Astrocyte (in vitro differentiated cells and primary cell): ENCODE measurements around the gene PTPMT1. TPM values are rescaled to one million over a fixed set of nuclear protein-coding genes. Genes with fewer than 3 reads are reported as not detected.

Experiments used
- DNase-seq: peaks from one replicate; pipeline ENCODE4 v3.0.0-alpha.2; 2010; ENCODE audit warnings: low read depth
- FAIRE-seq: peaks from 2 replicates; lab custom pipeline; 2011; peaks lifted over from hg19 to GRCh38; lab: Jason Lieb, UNC
- H2AFZ ChIP-seq: 2 replicates; pipeline ENCODE4 v1.6.0; 2012; ENCODE audit warnings: low read depth, low read length, inconsistent platforms
- H3K27ac ChIP-seq: 2 replicates; pipeline ENCODE4 v1.5.1; 2011; ENCODE audit warnings: low read depth, low read length, inconsistent platforms
- H3K27me3 ChIP-seq: 2 replicates; pipeline ENCODE4 v1.6.0; 2011; ENCODE audit warnings: low read length, inconsistent platforms; ENCODE audit not compliant: insufficient read depth
- H3K36me3 ChIP-seq: 2 replicates; pipeline ENCODE4 v1.5.1; 2011; ENCODE audit warnings: low read length, inconsistent platforms; ENCODE audit not compliant: insufficient read depth
- H3K4me1 ChIP-seq: 2 replicates; pipeline ENCODE4 v1.5.1; 2011; ENCODE audit warnings: low read length, inconsistent platforms; ENCODE audit not compliant: insufficient read depth
- H3K4me2 ChIP-seq: 2 replicates; pipeline ENCODE4 v1.6.0; 2012; ENCODE audit warnings: low read length, inconsistent platforms
- H3K4me3 ChIP-seq: 2 replicates; pipeline ENCODE4 v1.5.1; 2011; ENCODE audit warnings: low read depth, mild to moderate bottlenecking, low read length, inconsistent platforms; ENCODE audit not compliant: insufficient read depth
- H3K79me2 ChIP-seq: 2 replicates; pipeline ENCODE4 v1.6.0; 2012; ENCODE audit warnings: mild to moderate bottlenecking, low read length, inconsistent platforms; ENCODE audit not compliant: insufficient read depth
- H3K9ac ChIP-seq: 2 replicates; pipeline ENCODE4 v1.6.0; 2012; ENCODE audit warnings: mild to moderate bottlenecking, low read length, inconsistent platforms
- H3K9me3 ChIP-seq: 2 replicates; pipeline ENCODE4 v1.5.1; 2012; ENCODE audit warnings: low read depth, mild to moderate bottlenecking, low read length, inconsistent platforms; ENCODE audit not compliant: insufficient read depth
- H4K20me1 ChIP-seq: 2 replicates; pipeline ENCODE4 v1.6.0; 2012; ENCODE audit warnings: low read length, inconsistent platforms; ENCODE audit not compliant: insufficient read depth
- H3K27ac Mint-ChIP-seq: one replicate; pipeline ENCODE4 v1.8.0; 2021; ENCODE audit warnings: mild to moderate bottlenecking, mixed read lengths; ENCODE audit not compliant: unreplicated experiment
- H3K27me3 Mint-ChIP-seq: one replicate; pipeline ENCODE4 v1.8.0; 2021; ENCODE audit warnings: low read depth, mixed read lengths; ENCODE audit not compliant: unreplicated experiment
- H3K36me3 Mint-ChIP-seq: one replicate; pipeline ENCODE4 v1.8.0; 2021; ENCODE audit warnings: low read depth, mixed read lengths; ENCODE audit not compliant: unreplicated experiment
- H3K4me1 Mint-ChIP-seq: one replicate; pipeline ENCODE4 v1.8.0; 2021; ENCODE audit warnings: low read depth, mixed read lengths; ENCODE audit not compliant: unreplicated experiment
- H3K4me3 Mint-ChIP-seq: one replicate; pipeline ENCODE4 v1.8.0; 2021; ENCODE audit warnings: mild to moderate bottlenecking, moderate library complexity, mixed read lengths; ENCODE audit not compliant: unreplicated experiment
- H3K9me3 Mint-ChIP-seq: one replicate; pipeline ENCODE4 v1.8.0; 2021; ENCODE audit warnings: mild to moderate bottlenecking, mixed read lengths; ENCODE audit not compliant: unreplicated experiment
- EZH2 ChIP-seq: IDR thresholded peaks from 2 replicates; pipeline ENCODE4 v1.6.1; 2012; ENCODE audit warnings: mild to moderate bottlenecking, low read length, inconsistent platforms; ENCODE audit not compliant: insufficient read depth
- total RNA-seq: library from RNA; stranded (reverse); gene quantifications from 2 replicates; pipeline ENCODE4 v1.2.1, GENCODE V29; 2021
- TF ChIP-seq, protein P1 (sequence below): IDR thresholded peaks from 2 replicates; pipeline ENCODE4 v1.5.1; 2011; ENCODE audit warnings: low read depth, mild to moderate bottlenecking, inconsistent platforms, low read length, moderate library complexity; ENCODE audit not compliant: insufficient read depth

Gene PTPMT1
- total RNA-seq, 1 donor from 2014 or later, result 32.4 TPM

DNA sequence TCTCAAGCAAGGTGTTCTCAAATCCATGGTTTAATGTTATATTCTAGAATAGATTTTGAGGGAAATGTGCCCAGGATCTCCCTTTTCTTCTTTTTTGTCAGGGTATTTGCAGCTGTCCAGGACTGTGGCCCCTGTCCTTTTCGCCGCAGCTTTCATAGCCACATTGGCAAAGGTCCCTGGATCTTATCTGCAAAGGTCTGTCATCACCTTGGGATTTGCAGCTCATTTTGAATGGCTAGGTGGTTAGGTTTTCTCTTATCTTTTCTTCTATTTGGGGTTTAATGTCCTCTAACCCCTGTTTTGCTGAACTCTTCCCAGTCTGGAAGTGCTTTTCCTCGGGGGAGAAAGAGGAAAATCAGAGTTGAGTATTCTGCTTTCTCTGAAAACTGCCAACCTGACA is 40.5 kb downstream of the PTPMT1 start:
- Mint-ChIP-seq H3K9me3 (no peaks in the 10 kb centered on the region), H3K4me3 (no peak overlapping the region), H3K27me3 (no peaks in the 10 kb centered on the region), H3K36me3 (peaks cover under 1% of the 10 kb centered on the region), H3K27ac (no peak overlapping the region), H3K4me1 (peaks cover 24% of the 10 kb centered on the region)
- Histone ChIP-seq H3K4me1 (peaks cover 20% of the 10 kb centered on the region), H2AFZ (no peak overlapping the region), H3K36me3 (no peaks in the 10 kb centered on the region), H3K9ac (no peak overlapping the region), H3K27ac (no peak overlapping the region), H3K79me2 (no peaks in the 10 kb centered on the region), H3K4me3 (no peak overlapping the region), H3K27me3 (no peaks in the 10 kb centered on the region), H3K4me2 (no peak overlapping the region), H4K20me1 (no peaks in the 10 kb centered on the region), H3K9me3 (no peaks in the 10 kb centered on the region)
- no peak for DNase-seq
- TF ChIP-seq EZH2, result no peak
- TF ChIP-seq, protein P1, sequence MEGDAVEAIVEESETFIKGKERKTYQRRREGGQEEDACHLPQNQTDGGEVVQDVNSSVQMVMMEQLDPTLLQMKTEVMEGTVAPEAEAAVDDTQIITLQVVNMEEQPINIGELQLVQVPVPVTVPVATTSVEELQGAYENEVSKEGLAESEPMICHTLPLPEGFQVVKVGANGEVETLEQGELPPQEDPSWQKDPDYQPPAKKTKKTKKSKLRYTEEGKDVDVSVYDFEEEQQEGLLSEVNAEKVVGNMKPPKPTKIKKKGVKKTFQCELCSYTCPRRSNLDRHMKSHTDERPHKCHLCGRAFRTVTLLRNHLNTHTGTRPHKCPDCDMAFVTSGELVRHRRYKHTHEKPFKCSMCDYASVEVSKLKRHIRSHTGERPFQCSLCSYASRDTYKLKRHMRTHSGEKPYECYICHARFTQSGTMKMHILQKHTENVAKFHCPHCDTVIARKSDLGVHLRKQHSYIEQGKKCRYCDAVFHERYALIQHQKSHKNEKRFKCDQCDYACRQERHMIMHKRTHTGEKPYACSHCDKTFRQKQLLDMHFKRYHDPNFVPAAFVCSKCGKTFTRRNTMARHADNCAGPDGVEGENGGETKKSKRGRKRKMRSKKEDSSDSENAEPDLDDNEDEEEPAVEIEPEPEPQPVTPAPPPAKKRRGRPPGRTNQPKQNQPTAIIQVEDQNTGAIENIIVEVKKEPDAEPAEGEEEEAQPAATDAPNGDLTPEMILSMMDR, result no peak
- FAIRE-seq, result no peak

- no peaks in the 10 kb centered on the region for H3K9me3 ChIP-seq
- H2AFZ ChIP-seq, result no peak overlapping the region
- H3K9ac ChIP-seq, result peak overlapping the region; percentile 37
- no peak for FAIRE-seq
- Mint-ChIP-seq H3K4me3 (no peak overlapping the region), H3K4me1 (peaks cover 24% of the 10 kb centered on the region), H3K27ac (peak overlapping the region; percentile 20), H3K36me3 (peaks cover 4% of the 10 kb centered on the region), H3K9me3 (no peaks in the 10 kb centered on the region), H3K27me3 (no peaks in the 10 kb centered on the region)
- H3K4me3 ChIP-seq, result peak overlapping the region; percentile 15
- H3K4me1 ChIP-seq, result peaks cover 20% of the 10 kb centered on the region
- no peaks in the 10 kb centered on the region for H3K36me3 ChIP-seq
- no peaks in the 10 kb centered on the region for H3K27me3 ChIP-seq
- peak overlapping the region; percentile 61 for H3K4me2 ChIP-seq
- peak overlapping the region; percentile 32 for H3K27ac ChIP-seq
- no peak for TF ChIP-seq EZH2
- TF ChIP-seq, protein P1, result no peak
- no peaks in the 10 kb centered on the region for H3K79me2 ChIP-seq
- H4K20me1 ChIP-seq, result no peaks in the 10 kb centered on the region
- peak; percentile 29 for DNase-seq
Measured at GRCh38 chr11:47606731-47607130, 41.3 kb downstream of the PTPMT1 start.

DNA sequence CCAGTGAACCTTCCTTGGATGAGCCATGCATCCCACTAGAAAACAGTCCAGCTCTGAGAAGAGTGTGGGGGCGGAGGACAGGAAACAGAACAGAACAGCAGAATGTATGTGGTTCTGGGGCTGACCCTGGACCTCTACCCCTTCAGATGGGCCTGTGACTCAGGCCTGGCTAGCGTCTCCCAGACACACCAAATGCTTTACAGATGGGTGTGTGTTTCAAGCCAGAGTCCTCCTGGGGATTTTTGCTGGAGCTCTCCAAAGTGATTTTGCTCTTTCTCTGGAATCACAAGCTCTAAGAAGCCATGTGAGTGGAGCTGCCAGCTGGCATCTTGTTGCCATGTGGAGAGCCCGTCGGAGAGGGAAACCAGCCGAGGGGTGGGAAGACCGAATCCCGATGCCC is 42.0 kb downstream of the PTPMT1 start:
- H3K9me3 ChIP-seq, result no peaks in the 10 kb centered on the region
- TF ChIP-seq EZH2, result no peak
- TF ChIP-seq, protein P1, result no peak
- no peak for FAIRE-seq
- Mint-ChIP-seq H3K27me3 (no peaks in the 10 kb centered on the region), H3K4me3 (no peak overlapping the region), H3K4me1 (peaks cover 24% of the 10 kb centered on the region), H3K27ac (peak overlapping the region; percentile 5), H3K36me3 (peaks cover 4% of the 10 kb centered on the region), H3K9me3 (no peaks in the 10 kb centered on the region)
- no peak overlapping the region for H2AFZ ChIP-seq
- H3K4me2 ChIP-seq, result peak overlapping the region; percentile 61
- H3K79me2 ChIP-seq, result no peaks in the 10 kb centered on the region
- DNase-seq, result peak; percentile 94
- H3K9ac ChIP-seq, result peak overlapping the region; percentile 37
- peak overlapping the region; percentile 14 for H3K27ac ChIP-seq
- no peaks in the 10 kb centered on the region for H4K20me1 ChIP-seq
- peaks cover 20% of the 10 kb centered on the region for H3K4me1 ChIP-seq
- H3K27me3 ChIP-seq, result no peaks in the 10 kb centered on the region
- H3K4me3 ChIP-seq, result no peak overlapping the region
- H3K36me3 ChIP-seq, result no peaks in the 10 kb centered on the region
